ENCODE data around the gene C17orf107.

DNA sequence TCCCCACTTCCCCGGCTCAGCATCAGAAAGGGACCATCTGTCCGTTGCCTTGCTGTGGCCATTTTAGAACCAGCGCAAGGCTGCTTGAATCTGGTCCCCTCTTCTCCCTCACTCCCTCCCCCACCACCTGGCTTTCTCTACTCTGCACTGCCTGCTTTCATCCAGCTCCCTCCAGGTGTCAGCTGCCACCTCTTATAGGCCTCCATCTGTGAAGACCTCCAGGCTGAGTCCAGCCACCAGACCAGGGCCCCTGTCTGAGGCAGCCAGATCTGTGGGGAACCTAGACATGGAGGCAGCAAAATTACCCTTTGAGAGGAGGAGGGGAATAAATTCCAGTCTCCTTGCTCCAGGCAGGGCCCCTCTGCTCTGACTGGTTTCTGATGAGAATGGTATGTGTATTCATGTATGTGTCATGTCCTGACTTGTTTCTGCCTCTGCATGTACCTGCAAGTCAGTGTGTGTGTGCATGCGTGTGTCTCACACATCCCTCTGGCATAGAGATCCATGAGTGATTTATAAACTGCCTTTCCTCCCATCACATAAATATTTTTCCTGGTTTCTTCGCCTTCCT lies 45.1 kb upstream of the C17orf107 start:
- TF ChIP-seq POLR2A (IDR thresholded peaks at IDR 0.05; ENCODE audit: low read length) (no peak), GATA1 (IDR thresholded peaks at IDR 0.05; ENCODE audit: low read depth, low read length) (no peak)
